MCF 10A (cell line): Measurements from ENCODE around the gene BLOC1S2. TPM values are rescaled to one million over a fixed set of nuclear protein-coding genes. Genes with fewer than 3 reads are reported as not detected.

ENCODE experiments used
- BruUV-seq: library from RNA; stranded (reverse); fragments of 400-500 nt; replicated peaks from 2 replicates; lab custom pipeline; 2021; lab: Mats Ljungman, UMichigan
- CTCF ChIA-PET: fragments of 300-600 bp; sonication (Branson Sonifier 250); formaldehyde crosslinking; extraction: SDS; loops from one replicate; lab custom pipeline; 2021; ENCODE audit warnings: antibody characterized with exemption, inconsistent platforms; lab: Yijun Ruan, JAX
- POLR2A ChIA-PET: fragments of 300-600, 350-650 bp; sonication (Branson Sonifier 250); formaldehyde crosslinking; extraction: SDS; loops from one replicate; lab custom pipeline; 2020; ENCODE audit warnings: antibody characterized with exemption, inconsistent platforms; lab: Yijun Ruan, JAX
- DNase-seq: peaks from one replicate; pipeline ENCODE4 v3.0.0-alpha.2; 2018; ENCODE audit not compliant: unreplicated experiment
- H3K27ac Mint-ChIP-seq: one replicate; pipeline ENCODE4 v1.8.0; 2022; ENCODE audit warnings: mild to moderate bottlenecking, low read depth, mixed read lengths; ENCODE audit not compliant: unreplicated experiment
- H3K27me3 Mint-ChIP-seq: one replicate; pipeline ENCODE4 v1.8.0; 2022; ENCODE audit warnings: mixed read lengths; ENCODE audit not compliant: insufficient read depth, unreplicated experiment
- H3K36me3 Mint-ChIP-seq: one replicate; pipeline ENCODE4 v1.8.0; 2022; ENCODE audit warnings: mild to moderate bottlenecking, moderate library complexity, mixed read lengths; ENCODE audit not compliant: insufficient read depth, unreplicated experiment
- H3K4me1 Mint-ChIP-seq: one replicate; pipeline ENCODE4 v1.8.0; 2022; ENCODE audit warnings: mixed read lengths; ENCODE audit not compliant: insufficient read depth, unreplicated experiment
- H3K4me3 Mint-ChIP-seq: one replicate; pipeline ENCODE4 v1.8.0; 2022; ENCODE audit warnings: mild to moderate bottlenecking, moderate library complexity, mixed read lengths; ENCODE audit not compliant: unreplicated experiment
- H3K9me3 Mint-ChIP-seq: one replicate; pipeline ENCODE4 v1.8.0; 2022; ENCODE audit warnings: mixed read lengths; ENCODE audit not compliant: unreplicated experiment
- CTCF ChIP-seq: fragments of 200-600 bp; IDR thresholded peaks from one replicate; pipeline ENCODE4 v1.8.0; 2022; ENCODE audit warnings: antibody characterized with exemption, mild to moderate bottlenecking; ENCODE audit not compliant: unreplicated experiment
- intact Hi-C: fragments of 100-400 bp; cut with micrococcal nuclease; formaldehyde crosslinking; loops from 2 replicates; pipeline ENCODE4 v1.14.1; 2022
- total RNA-seq: library from RNA; stranded (reverse); gene quantifications from 2 replicates; pipeline ENCODE4 v1.2.3, GENCODE V29; 2022

BLOC1S2 gene
- total RNA-seq, 1 experiment from 2014 or later: 98.4 TPM

DNA sequence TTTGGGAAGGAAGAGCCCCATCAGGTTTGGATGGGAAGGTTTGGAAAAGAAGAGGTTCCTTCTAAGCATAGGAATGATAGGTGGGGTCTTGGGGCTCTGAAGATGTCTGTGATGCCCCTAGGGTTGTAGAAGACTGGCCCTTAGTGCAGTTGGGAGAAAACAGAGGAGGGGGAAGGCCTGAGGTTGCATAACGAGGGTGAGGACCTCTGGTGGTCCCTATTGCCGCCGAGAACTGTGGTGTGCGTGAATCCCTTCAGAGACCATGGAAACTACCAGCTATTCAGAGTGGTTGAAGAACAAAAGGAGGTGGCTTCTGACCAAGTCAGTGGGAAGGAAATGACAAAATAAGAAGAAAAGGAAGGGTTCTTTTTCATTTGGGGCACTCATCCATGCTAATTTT lies 46.6 kb upstream of the BLOC1S2 start:
- no peak overlapping the region for H3K4me3 Mint-ChIP-seq
- H3K36me3 Mint-ChIP-seq: no peaks in the 10 kb centered on the region
- BruUV-seq: no TSS peak
- CTCF ChIA-PET: interaction anchor here (0.8 to 19.8 kb wide), 5 partner anchors 8 to 546 kb away, joined by 3 to 372 read pairs (median 3); no protein-coding TSS in a partner anchor
- H3K27ac Mint-ChIP-seq: no peak overlapping the region
- H3K9me3 Mint-ChIP-seq: no peaks in the 10 kb centered on the region
- POLR2A ChIA-PET: no interaction called here
- no peak for TF ChIP-seq CTCF
- intact Hi-C loops: no loop called here
- DNase-seq: no peak
- H3K27me3 Mint-ChIP-seq: peaks cover 69% of the 10 kb centered on the region
- H3K4me1 Mint-ChIP-seq: peaks cover 6% of the 10 kb centered on the region

DNA sequence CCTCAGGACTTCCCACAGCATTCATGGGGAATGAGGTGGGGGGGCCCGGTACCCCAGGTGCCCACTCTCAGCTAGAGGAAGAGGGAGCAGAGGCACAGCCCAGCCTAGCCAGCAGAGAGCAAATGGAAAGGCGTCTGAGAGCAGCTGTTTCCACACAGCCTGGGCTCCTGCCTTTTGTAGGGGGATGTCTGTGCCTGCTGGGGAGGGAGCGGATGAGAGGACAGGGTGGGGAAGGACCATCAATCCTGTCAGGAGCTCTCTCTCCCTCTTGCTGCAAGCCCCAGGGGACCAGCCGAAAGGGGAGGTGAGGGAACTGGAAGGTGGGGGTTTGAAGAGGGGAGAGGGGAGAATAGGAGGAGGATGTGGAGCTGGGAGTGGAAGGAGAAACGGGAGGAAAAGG lies 43.6 kb upstream of the BLOC1S2 start, which contains the start of gene PKD2L1:
PKD2L1 (minus strand) TSS at position 150 of the 400 bp plus-strand sequence; CDS start at position 25, 125 bp downstream.
- POLR2A ChIA-PET: interaction anchor here (1.6 kb wide), 1 partner anchor 94 kb away, joined by 6 read pairs; no protein-coding TSS in a partner anchor
- Mint-ChIP-seq H3K4me3 (no peak within 1 kb of the TSS), H3K27me3 (peaks cover 100% of the 10 kb centered on the region), H3K4me1 (peaks cover 6% of the 10 kb centered on the region), H3K27ac (no peak within 1 kb of the TSS), H3K9me3 (no peaks in the 10 kb centered on the region), H3K36me3 (no peaks in the 10 kb centered on the region)
- DNase-seq: no peak
- TF ChIP-seq CTCF: no peak
- BruUV-seq: no TSS peak
- CTCF ChIA-PET: interaction anchor here (0.6 to 4.9 kb wide), 7 partner anchors 9 to 548 kb away, joined by 3 to 26 read pairs (median 6); no protein-coding TSS in a partner anchor
- intact Hi-C loops: no loop called here

GRCh38 chr10:100328198-100328597 lies 41.7 kb upstream of the BLOC1S2 start:
- no peaks in the 10 kb centered on the region for H3K9me3 Mint-ChIP-seq
- H3K4me1 Mint-ChIP-seq: no peaks in the 10 kb centered on the region
- no peak overlapping the region for H3K4me3 Mint-ChIP-seq
- no peak overlapping the region for H3K27ac Mint-ChIP-seq
- intact Hi-C loops: no loop called here
- TF ChIP-seq CTCF: no peak
- CTCF ChIA-PET: interaction anchor here (0.5 to 4.9 kb wide), 9 partner anchors 11 to 590 kb away, joined by 3 to 26 read pairs (median 4); no protein-coding TSS in a partner anchor
- DNase-seq: no peak
- no peaks in the 10 kb centered on the region for H3K36me3 Mint-ChIP-seq
- POLR2A ChIA-PET: interaction anchor here (0.7 kb wide), 1 partner anchor 12 kb away, joined by 3 read pairs; no protein-coding TSS in a partner anchor
- H3K27me3 Mint-ChIP-seq: peaks cover 91% of the 10 kb centered on the region
- no TSS peak for BruUV-seq

DNA sequence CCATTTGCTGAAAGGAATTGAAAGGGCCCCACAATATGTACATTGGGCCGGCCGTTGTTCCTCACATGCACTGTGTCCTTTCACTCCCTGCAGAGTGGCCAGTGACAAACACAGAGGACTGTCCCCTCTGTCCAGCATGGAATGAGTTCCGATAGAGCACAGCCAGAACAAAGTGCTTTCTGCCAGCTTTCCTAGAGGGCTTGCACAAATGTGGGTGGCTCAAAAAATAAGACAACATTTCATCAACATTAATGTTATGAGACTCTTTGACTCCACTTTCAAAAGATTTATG lies 41.2 kb upstream of the BLOC1S2 start:
- Mint-ChIP-seq H3K27ac (no peak overlapping the region), H3K4me1 (no peaks in the 10 kb centered on the region), H3K36me3 (no peaks in the 10 kb centered on the region), H3K27me3 (peaks cover 86% of the 10 kb centered on the region), H3K4me3 (no peak overlapping the region), H3K9me3 (no peaks in the 10 kb centered on the region)
- DNase-seq: no peak
- intact Hi-C loops: no loop called here
- CTCF ChIA-PET: interaction anchor here (0.5 to 4.9 kb wide), 9 partner anchors 9 to 589 kb away, joined by 3 to 26 read pairs (median 4); no protein-coding TSS in a partner anchor
- BruUV-seq: no TSS peak
- no peak for TF ChIP-seq CTCF
- POLR2A ChIA-PET: no interaction called here
